ENCODE data around the gene FAM216B. TPM values are rescaled to one million over a fixed set of nuclear protein-coding genes. Genes with fewer than 3 reads are reported as not detected.
"Not testable (repeated sequence)": the region's sequence is repeated elsewhere in the genome, so short reads cannot be mapped to it uniquely, and the experiment has no call there.

FAM216B gene
- total and polyA plus RNA-seq, 8 donors: 0.41 to 17.5 (median 9.3) TPM

DNA sequence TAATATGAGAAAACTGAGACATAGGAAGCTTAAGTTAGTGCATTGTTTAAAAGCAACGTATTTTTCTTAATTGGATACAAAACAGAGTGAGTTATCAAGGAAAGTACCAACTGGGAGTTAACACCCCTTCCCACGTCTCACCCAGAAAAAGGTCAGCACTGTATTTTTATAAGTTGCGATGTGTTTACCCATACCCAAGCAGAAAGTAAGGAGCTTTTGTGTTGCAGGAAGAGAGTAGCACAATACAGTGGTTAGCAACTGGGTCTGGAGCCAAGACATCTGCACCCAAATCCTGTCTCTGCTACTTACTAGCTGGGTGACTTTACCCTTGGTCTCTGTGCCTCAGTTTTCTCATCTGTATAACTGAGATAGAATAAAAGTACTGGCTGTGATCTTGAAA lies 34.3 kb downstream of the FAM216B start:
- TF ChIP-seq, protein P1, sequence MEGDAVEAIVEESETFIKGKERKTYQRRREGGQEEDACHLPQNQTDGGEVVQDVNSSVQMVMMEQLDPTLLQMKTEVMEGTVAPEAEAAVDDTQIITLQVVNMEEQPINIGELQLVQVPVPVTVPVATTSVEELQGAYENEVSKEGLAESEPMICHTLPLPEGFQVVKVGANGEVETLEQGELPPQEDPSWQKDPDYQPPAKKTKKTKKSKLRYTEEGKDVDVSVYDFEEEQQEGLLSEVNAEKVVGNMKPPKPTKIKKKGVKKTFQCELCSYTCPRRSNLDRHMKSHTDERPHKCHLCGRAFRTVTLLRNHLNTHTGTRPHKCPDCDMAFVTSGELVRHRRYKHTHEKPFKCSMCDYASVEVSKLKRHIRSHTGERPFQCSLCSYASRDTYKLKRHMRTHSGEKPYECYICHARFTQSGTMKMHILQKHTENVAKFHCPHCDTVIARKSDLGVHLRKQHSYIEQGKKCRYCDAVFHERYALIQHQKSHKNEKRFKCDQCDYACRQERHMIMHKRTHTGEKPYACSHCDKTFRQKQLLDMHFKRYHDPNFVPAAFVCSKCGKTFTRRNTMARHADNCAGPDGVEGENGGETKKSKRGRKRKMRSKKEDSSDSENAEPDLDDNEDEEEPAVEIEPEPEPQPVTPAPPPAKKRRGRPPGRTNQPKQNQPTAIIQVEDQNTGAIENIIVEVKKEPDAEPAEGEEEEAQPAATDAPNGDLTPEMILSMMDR (IDR thresholded peaks at IDR 0.05): no peak
- H3K27ac ChIP-seq: no peak overlapping the region

DNA sequence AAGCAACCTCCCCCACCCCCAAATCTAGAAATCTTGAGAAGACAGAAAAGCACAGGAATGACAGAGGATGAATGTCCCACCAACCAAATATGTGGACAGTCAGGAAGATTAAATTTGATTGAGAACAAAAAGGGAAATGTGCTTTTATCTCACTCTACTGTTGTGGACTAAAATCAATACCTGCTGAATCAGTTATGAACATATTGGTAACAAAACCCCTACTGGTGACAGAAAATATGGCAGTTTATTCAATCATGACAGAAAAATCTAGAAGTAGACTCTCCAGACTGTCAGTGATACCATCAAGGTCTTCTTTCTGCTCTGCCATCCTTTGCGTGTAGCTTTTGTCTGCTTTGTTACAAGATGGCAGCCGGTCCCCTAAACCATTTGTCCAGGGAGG lies 35.2 kb downstream of the FAM216B start:
- ATAC-seq (no peak), DNase-seq (no peak)
- no peaks in the 10 kb centered on the region for H3K36me3 ChIP-seq
- no peak overlapping the region for H3K4me3 ChIP-seq
- H3K27me3 ChIP-seq: no peaks in the 10 kb centered on the region
- H3K4me1 ChIP-seq: no peaks in the 10 kb centered on the region
- intact Hi-C loops (cut with DNase I): no loop called here
- no peaks in the 10 kb centered on the region for H3K9me3 ChIP-seq
- H3K27ac ChIP-seq: no peak overlapping the region
- TF ChIP-seq, protein P1 (IDR thresholded peaks at IDR 0.05): no peak

More for the DNA sequence above, 34.3 kb downstream of the FAM216B start:
- ATAC-seq (no peak), DNase-seq (no peak)
- Histone ChIP-seq H3K27me3 (no peaks in the 10 kb centered on the region), H3K4me3 (no peak overlapping the region), H3K9me3 (no peaks in the 10 kb centered on the region), H3K36me3 (no peaks in the 10 kb centered on the region), H3K4me1 (no peaks in the 10 kb centered on the region)
- intact Hi-C loops (cut with DNase I): no loop called here

DNA sequence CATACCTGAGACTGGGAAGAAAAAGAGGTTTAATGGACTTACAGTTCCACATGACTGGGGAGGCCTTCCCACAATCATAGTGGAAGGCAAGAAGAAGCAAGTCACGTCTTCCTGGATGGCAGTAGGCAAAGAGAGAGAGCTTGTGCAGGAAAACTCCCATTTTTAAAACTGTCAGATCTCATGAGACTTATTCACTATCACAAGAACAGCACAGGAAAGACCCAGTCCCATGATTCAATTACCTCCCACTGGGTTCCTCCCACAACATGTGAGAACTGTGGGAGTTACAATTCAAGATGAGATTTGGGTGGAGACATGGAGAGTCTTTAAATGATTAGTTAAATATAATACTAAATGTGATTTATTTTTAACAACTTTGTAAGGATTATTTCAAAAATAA lies 38.3 kb downstream of the FAM216B start:
- H3K27me3 ChIP-seq; H3K4me1 ChIP-seq; DNase-seq; ATAC-seq; intact Hi-C loops (cut with DNase I); H3K36me3 ChIP-seq; H3K27ac ChIP-seq; H3K9me3 ChIP-seq; H3K4me3 ChIP-seq: not testable (repeated sequence)

DNA sequence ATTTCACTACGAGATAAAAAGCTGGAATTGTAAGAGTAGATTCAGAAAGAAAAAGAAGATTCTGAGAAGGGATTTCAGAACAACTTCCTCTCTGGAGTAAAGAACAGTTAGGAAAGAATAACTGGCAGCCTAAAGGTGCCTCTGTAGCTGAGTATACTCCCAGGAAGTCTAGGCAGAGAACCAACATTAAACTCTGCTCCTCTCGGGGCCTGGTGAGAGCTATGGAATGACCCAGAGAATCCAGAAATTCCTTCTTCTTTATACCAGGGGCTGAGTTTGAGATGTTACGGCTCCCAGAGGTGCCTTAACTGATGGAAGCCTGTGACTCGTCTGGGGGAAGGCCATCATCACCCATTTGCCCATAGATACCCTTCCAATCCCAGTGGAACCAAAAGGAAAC lies 39.1 kb downstream of the FAM216B start:
- ATAC-seq (no peak), DNase-seq (no peak)
- Histone ChIP-seq H3K27me3 (no peaks in the 10 kb centered on the region), H3K9me3 (no peaks in the 10 kb centered on the region), H3K4me3 (no peak overlapping the region), H3K4me1 (no peaks in the 10 kb centered on the region), H3K27ac (no peak overlapping the region), H3K36me3 (no peaks in the 10 kb centered on the region)
- TF ChIP-seq, protein P1 (IDR thresholded peaks at IDR 0.05): no peak
- intact Hi-C loops (cut with DNase I): no loop called here

DNA sequence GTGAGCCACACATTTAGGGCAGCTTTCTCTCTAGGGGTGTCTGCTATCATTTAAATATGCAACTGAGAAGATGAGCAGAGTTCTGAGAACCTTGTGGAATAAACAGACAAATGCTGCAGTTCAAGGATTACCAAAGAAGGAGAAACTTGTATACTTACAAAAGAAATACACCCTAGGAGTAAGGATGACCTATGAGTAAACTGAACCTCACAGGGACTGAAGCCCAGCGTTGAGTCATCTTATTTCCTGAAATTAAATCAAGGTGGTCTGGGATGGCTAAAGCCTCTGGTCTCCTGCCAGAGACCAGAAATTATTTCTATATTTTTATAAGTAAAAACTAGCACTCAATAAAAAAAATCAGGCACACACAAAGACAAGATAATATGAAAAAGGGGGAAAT lies 40.1 kb downstream of the FAM216B start:
- Histone ChIP-seq H3K36me3 (no peaks in the 10 kb centered on the region), H3K4me3 (no peak overlapping the region), H3K27me3 (no peaks in the 10 kb centered on the region), H3K27ac (no peak overlapping the region), H3K9me3 (no peaks in the 10 kb centered on the region), H3K4me1 (no peaks in the 10 kb centered on the region)
- TF ChIP-seq, protein P1 (IDR thresholded peaks at IDR 0.05): no peak
- ATAC-seq (no peak), DNase-seq (no peak)
- intact Hi-C loops (cut with DNase I): no loop called here

DNA sequence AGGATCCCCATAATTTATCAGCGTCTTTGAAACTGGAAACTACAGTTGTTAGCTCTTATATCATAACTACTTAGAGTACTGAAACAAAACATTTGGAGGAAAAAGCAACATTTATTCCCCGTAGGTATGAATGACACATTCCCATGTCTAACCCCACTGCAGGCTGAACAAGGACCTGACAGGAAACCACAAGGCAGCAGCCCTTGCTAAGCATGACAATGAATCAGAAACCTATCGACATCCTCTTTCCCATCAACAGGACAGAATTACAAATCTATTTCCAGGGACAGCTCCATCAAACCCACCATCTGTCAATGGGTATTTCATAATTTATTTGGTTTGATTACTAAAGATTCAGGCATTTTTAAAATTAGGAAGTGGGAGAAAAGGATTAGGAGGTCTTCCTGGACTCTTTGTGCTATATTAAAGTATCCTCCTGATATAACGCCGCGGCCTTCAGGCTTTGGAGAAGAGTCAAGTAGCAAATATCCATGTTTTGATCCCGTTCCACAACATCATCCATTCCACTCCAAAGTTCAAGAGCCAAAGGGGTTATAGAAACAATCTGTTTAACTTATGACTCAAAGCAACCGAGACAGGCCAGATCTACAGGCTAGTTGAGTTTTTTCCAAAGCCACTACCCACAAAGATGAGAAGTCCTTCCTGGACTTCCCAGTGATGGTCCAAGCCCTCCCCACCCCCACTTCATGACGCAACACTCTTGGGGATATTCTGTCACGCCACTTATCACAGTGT lies 51.1 kb downstream of the FAM216B start:
- Histone ChIP-seq H3K4me1 (no peaks in the 10 kb centered on the region), H3K9me3 (no peaks in the 10 kb centered on the region), H3K4me3 (no peak overlapping the region), H3K36me3 (no peaks in the 10 kb centered on the region), H3K27ac (peak overlapping the region in 1 of 2 donors; percentile 14), H3K27me3 (no peaks in the 10 kb centered on the region)
- peak; percentile 76 for ATAC-seq
- intact Hi-C loops (cut with DNase I): no loop called here
- DNase-seq: peak in 1 of 4 donors; percentile 68
- TF ChIP-seq, protein P1 (IDR thresholded peaks at IDR 0.05): no peak

Measured in left lung (tissue), 10 donors.